Measurements from ENCODE around the gene SPTLC3. TPM values are rescaled to one million over a fixed set of nuclear protein-coding genes. Genes with fewer than 3 reads are reported as not detected.

The SPTLC3 gene
- total RNA-seq, 2 experiments from 2014 or later = not detected

DNA sequence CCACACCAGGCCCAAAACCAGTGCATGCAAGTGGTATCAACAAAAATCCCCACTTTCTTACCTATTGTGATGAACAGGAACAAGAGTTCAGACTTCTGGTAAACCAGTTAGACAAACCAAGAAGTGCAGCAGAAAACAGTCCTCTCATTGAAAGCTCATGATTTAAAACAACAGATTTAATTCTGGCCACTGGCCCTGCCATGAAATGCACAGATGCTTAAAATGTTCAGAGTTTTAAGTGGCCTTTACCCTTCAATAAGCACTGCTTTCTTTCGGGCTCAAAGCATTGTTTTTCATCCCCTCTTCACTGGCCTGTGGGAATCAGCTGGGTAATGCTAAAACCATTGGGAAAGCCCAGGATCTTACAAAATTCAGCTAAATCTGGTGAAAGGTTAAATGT is 109.9 kb downstream of the SPTLC3 start:
- no peaks in the 10 kb centered on the region for H4K20me1 ChIP-seq (ENCODE audit: insufficient read depth, low read length)
- no peak for DNase-seq (ENCODE audit: low spot score)
- H2AFZ ChIP-seq (ENCODE audit: low read length) = no peak overlapping the region
- H3K4me3 ChIP-seq (ENCODE audit: low read depth, low read length, poor library complexity, severe bottlenecking) = no peak overlapping the region
- no peaks in the 10 kb centered on the region; the same call in 1 of the 2 replicates for H3K79me2 ChIP-seq (ENCODE audit: insufficient read depth, low read depth, low read length)
- H3K4me2 ChIP-seq (ENCODE audit: low read length) = no peak overlapping the region
- H3K27ac ChIP-seq (ENCODE audit: low read depth, low read length, poor library complexity, severe bottlenecking) = no peak overlapping the region
- H3K36me3 ChIP-seq (ENCODE audit: insufficient read depth, low read length) = no peaks in the 10 kb centered on the region
- intact Hi-C loops (cut with micrococcal nuclease; ENCODE audit: unreplicated experiment) = loop anchor here (5.0 kb wide), 4 partner anchors 184 to 939 kb away; no protein-coding TSS in a partner anchor
- BruUV-seq (replicated peaks) = no TSS peak
- CTCF ChIA-PET (ENCODE audit: unreplicated experiment) = interaction anchor here (0.8 kb wide), 1 partner anchor 21 kb away, joined by 3 read pairs; no protein-coding TSS in a partner anchor
- TF ChIP-seq, protein P1, sequence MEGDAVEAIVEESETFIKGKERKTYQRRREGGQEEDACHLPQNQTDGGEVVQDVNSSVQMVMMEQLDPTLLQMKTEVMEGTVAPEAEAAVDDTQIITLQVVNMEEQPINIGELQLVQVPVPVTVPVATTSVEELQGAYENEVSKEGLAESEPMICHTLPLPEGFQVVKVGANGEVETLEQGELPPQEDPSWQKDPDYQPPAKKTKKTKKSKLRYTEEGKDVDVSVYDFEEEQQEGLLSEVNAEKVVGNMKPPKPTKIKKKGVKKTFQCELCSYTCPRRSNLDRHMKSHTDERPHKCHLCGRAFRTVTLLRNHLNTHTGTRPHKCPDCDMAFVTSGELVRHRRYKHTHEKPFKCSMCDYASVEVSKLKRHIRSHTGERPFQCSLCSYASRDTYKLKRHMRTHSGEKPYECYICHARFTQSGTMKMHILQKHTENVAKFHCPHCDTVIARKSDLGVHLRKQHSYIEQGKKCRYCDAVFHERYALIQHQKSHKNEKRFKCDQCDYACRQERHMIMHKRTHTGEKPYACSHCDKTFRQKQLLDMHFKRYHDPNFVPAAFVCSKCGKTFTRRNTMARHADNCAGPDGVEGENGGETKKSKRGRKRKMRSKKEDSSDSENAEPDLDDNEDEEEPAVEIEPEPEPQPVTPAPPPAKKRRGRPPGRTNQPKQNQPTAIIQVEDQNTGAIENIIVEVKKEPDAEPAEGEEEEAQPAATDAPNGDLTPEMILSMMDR (conservative IDR thresholded peaks at IDR 0.05; ENCODE audit: low read length) = no peak
- TF ChIP-seq EZH2phosphoT487 (IDR thresholded peaks at IDR 0.05; ENCODE audit: borderline replicate concordance, low read depth, low read length) = no peak
- H3K9me3 ChIP-seq (ENCODE audit: low read length) = no peaks in the 10 kb centered on the region
- H3K4me1 ChIP-seq (ENCODE audit: insufficient read depth, low read length, poor library complexity, severe bottlenecking) = no peaks in the 10 kb centered on the region
- H3K9me2 ChIP-seq (ENCODE audit: insufficient read depth, low read length) = no peaks in the 10 kb centered on the region
- POLR2A ChIA-PET = no interaction called here

DNA sequence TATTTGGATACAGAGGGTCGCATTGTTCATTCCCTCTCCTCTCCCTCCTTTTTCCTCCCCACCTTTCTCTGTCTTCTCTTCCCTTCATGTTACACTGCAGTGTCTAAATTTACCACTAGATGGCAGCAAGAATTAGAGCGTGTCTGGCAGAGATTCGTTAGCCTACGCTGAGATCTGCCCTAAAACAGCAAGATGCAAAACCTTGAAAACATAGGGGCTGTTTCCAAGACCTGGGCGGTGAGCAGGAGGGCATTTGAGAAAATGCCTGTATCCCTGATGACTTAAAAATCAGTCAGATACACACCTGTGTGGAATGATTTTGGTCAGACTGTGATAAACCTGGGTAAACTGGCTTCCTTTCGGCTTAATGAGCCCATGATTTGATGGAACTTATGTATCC is 110.8 kb downstream of the SPTLC3 start:
- no peak for TF ChIP-seq EZH2phosphoT487 (IDR thresholded peaks at IDR 0.05; ENCODE audit: borderline replicate concordance, low read depth, low read length)
- TF ChIP-seq, protein P1 (conservative IDR thresholded peaks at IDR 0.05; ENCODE audit: low read length) = peak; percentile 90
- no peak overlapping the region for H2AFZ ChIP-seq (ENCODE audit: low read length)
- H3K9me3 ChIP-seq (ENCODE audit: low read length) = no peaks in the 10 kb centered on the region
- no peak overlapping the region for H3K4me2 ChIP-seq (ENCODE audit: low read length)
- H3K27ac ChIP-seq (ENCODE audit: low read depth, low read length, poor library complexity, severe bottlenecking) = no peak overlapping the region
- ChIA-PET CTCF (ENCODE audit: unreplicated experiment) (no interaction called here), POLR2A (interaction anchor here (0.6 kb wide), 1 partner anchor 12 kb away, joined by 3 read pairs; no protein-coding TSS in a partner anchor)
- H3K4me3 ChIP-seq (ENCODE audit: low read depth, low read length, poor library complexity, severe bottlenecking) = no peak overlapping the region
- BruUV-seq (replicated peaks) = no TSS peak
- H3K4me1 ChIP-seq (ENCODE audit: insufficient read depth, low read length, poor library complexity, severe bottlenecking) = no peaks in the 10 kb centered on the region
- no peaks in the 10 kb centered on the region for H3K36me3 ChIP-seq (ENCODE audit: insufficient read depth, low read length)
- intact Hi-C loops (cut with micrococcal nuclease; ENCODE audit: unreplicated experiment) = loop anchor here (5.0 kb wide), 4 partner anchors 183 to 938 kb away; no protein-coding TSS in a partner anchor
- H3K79me2 ChIP-seq (ENCODE audit: insufficient read depth, low read depth, low read length) = no peaks in the 10 kb centered on the region; the same call in 1 of the 2 replicates
- H3K9me2 ChIP-seq (ENCODE audit: insufficient read depth, low read length) = no peaks in the 10 kb centered on the region
- no peaks in the 10 kb centered on the region for H4K20me1 ChIP-seq (ENCODE audit: insufficient read depth, low read length)
- peak; percentile 53 for DNase-seq (ENCODE audit: low spot score)

DNA sequence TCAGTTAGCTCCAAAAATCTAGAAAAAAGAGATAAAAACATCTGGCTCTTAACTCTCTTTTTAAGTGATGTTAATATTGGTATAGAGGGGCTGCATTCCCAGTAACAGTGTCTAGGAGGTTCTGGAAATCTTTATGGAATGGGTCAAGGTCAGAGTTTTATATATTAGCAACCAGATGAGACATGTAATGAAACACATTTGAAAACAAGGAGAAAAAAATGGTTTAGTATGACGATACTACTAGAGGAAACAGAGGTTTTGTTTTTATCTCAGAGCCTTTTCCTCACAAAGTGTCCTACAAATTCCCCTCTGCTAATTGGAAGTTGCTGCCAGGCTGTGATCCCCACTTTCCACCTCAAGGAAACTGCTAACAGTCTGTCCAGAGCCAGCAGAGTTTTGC is 111.7 kb downstream of the SPTLC3 start:
- H3K36me3 ChIP-seq (ENCODE audit: insufficient read depth, low read length) = no peaks in the 10 kb centered on the region
- H3K27ac ChIP-seq (ENCODE audit: low read depth, low read length, poor library complexity, severe bottlenecking) = no peak overlapping the region
- no peak overlapping the region for H3K4me2 ChIP-seq (ENCODE audit: low read length)
- H4K20me1 ChIP-seq (ENCODE audit: insufficient read depth, low read length) = no peaks in the 10 kb centered on the region
- H2AFZ ChIP-seq (ENCODE audit: low read length) = no peak overlapping the region
- BruUV-seq (replicated peaks) = no TSS peak
- H3K9me3 ChIP-seq (ENCODE audit: low read length) = no peaks in the 10 kb centered on the region
- no peak overlapping the region for H3K4me3 ChIP-seq (ENCODE audit: low read depth, low read length, poor library complexity, severe bottlenecking)
- no peaks in the 10 kb centered on the region for H3K4me1 ChIP-seq (ENCODE audit: insufficient read depth, low read length, poor library complexity, severe bottlenecking)
- POLR2A ChIA-PET = interaction anchor here (0.6 kb wide), 2 partner anchors 13 to 1011 kb away, joined by 3 read pairs; no protein-coding TSS in a partner anchor
- CTCF ChIA-PET (ENCODE audit: unreplicated experiment) = no interaction called here
- no peaks in the 10 kb centered on the region for H3K9me2 ChIP-seq (ENCODE audit: insufficient read depth, low read length)
- no peak for TF ChIP-seq EZH2phosphoT487 (IDR thresholded peaks at IDR 0.05; ENCODE audit: borderline replicate concordance, low read depth, low read length)
- TF ChIP-seq, protein P1 (conservative IDR thresholded peaks at IDR 0.05; ENCODE audit: low read length) = no peak
- intact Hi-C loops (cut with micrococcal nuclease; ENCODE audit: unreplicated experiment) = no loop called here
- H3K79me2 ChIP-seq (ENCODE audit: insufficient read depth, low read depth, low read length) = no peaks in the 10 kb centered on the region; the same call in 1 of the 2 replicates
- no peak for DNase-seq (ENCODE audit: low spot score)
